ENCODE results near the gene SERPINA10. TPM values are rescaled to one million over a fixed set of nuclear protein-coding genes. Genes with fewer than 3 reads are reported as not detected.

Gene SERPINA10
- total RNA-seq, 4 donors from 2014 or later, result not detected

GRCh38 chr14:94322648-94323570 lies 29.8 kb upstream of the SERPINA10 start, which contains the start of gene SERPINA6:
TSS of gene SERPINA6 (minus strand) at chr14:94323336. CDS start at chr14:94314648, 8,688 bp downstream.
- Histone ChIP-seq H3K4me3 (replicated peaks in 1 of 3) (no peak within 1 kb of the TSS), H3K27ac (no peak within 1 kb of the TSS), H3K27me3 (no peaks in the 10 kb centered on the region), H3K9me3 (peaks cover 5% of the 10 kb centered on the region), H3K4me1 (no peaks in the 10 kb centered on the region), H3K36me3 (no peaks in the 10 kb centered on the region)
- 50 to 52% methylated on average over 12 to 15 of the region's 15 CpGs for WGBS, 2 donors
- TF ChIP-seq CTCF (IDR thresholded peaks at IDR 0.05) (no peak), POLR2A (IDR thresholded peaks at IDR 0.05) (no peak)
- no peak for DNase-seq
- intact Hi-C loops (cut with DNase I), result no loop called here

- DNase-seq, result no peak
- H3K4me1 ChIP-seq, result no peaks in the 10 kb centered on the region
- no peak for TF ChIP-seq POLR2A (IDR thresholded peaks at IDR 0.05)
- TF ChIP-seq CTCF (IDR thresholded peaks at IDR 0.05), result no peak
- WGBS, 2 donors, result 80 to 96% methylated on average over 5 of the region's 5 CpGs
- intact Hi-C loops (cut with DNase I), result no loop called here
- H3K27me3 ChIP-seq, result no peaks in the 10 kb centered on the region
- peaks cover 5% of the 10 kb centered on the region for H3K9me3 ChIP-seq
- H3K27ac ChIP-seq, result no peak overlapping the region
- no peak overlapping the region for H3K4me3 ChIP-seq (replicated peaks in 1 of 3)
- H3K36me3 ChIP-seq, result no peaks in the 10 kb centered on the region
Measured at GRCh38 chr14:94321421-94322271, 28.6 kb upstream of the SERPINA10 start.

GRCh38 chr14:94320243-94320642 lies 27.2 kb upstream of the SERPINA10 start:
- intact Hi-C loops (cut with DNase I), result no loop called here
- Histone ChIP-seq H3K4me3 (replicated peaks in 1 of 3) (no peak overlapping the region), H3K27ac (no peak overlapping the region), H3K36me3 (no peaks in the 10 kb centered on the region), H3K27me3 (no peaks in the 10 kb centered on the region), H3K4me1 (no peaks in the 10 kb centered on the region), H3K9me3 (peaks cover 5% of the 10 kb centered on the region)
- WGBS, 2 donors, result 64 to 67% methylated on average over 5 of the region's 5 CpGs
- DNase-seq, result no peak
- no peak for TF ChIP-seq POLR2A (IDR thresholded peaks at IDR 0.05)

- Histone ChIP-seq H3K27ac (no peak overlapping the region), H3K27me3 (no peaks in the 10 kb centered on the region), H3K9me3 (peaks cover 5% of the 10 kb centered on the region), H3K4me1 (no peaks in the 10 kb centered on the region), H3K4me3 (replicated peaks in 1 of 3) (no peak overlapping the region), H3K36me3 (no peaks in the 10 kb centered on the region)
- WGBS, 2 donors, result 54 to 65% methylated on average over 4 of the region's 4 CpGs
- intact Hi-C loops (cut with DNase I), result no loop called here
- peak in 1 of 2 donors; percentile 6 for DNase-seq
- no peak for TF ChIP-seq CTCF (IDR thresholded peaks at IDR 0.05)
Measured at GRCh38 chr14:94317259-94317658, 24.2 kb upstream of the SERPINA10 start.

- Histone ChIP-seq H3K9me3 (peaks cover 5% of the 10 kb centered on the region), H3K27ac (no peak overlapping the region), H3K27me3 (no peaks in the 10 kb centered on the region), H3K36me3 (no peaks in the 10 kb centered on the region), H3K4me3 (replicated peaks in 1 of 3) (no peak overlapping the region), H3K4me1 (no peaks in the 10 kb centered on the region)
- 80 to 95% methylated on average over 1 of the region's 1 CpG for WGBS, 2 donors
- DNase-seq, result no peak
- intact Hi-C loops (cut with DNase I), result no loop called here
- TF ChIP-seq POLR2A (IDR thresholded peaks at IDR 0.05), result no peak
Measured at GRCh38 chr14:94316692-94317091, 23.6 kb upstream of the SERPINA10 start.

Data from thyroid gland (tissue), 4 donors.